Raji (cell line): Measurements from ENCODE around the gene RMI1.

Experiments used
- POLR2A ChIP-seq: IDR thresholded peaks from 2 replicates; pipeline ENCODE4 v1.6.1; 2011; ENCODE audit warnings: low read depth, low read length, control low read depth; ENCODE audit not compliant: insufficient read depth

Gene RMI1

DNA sequence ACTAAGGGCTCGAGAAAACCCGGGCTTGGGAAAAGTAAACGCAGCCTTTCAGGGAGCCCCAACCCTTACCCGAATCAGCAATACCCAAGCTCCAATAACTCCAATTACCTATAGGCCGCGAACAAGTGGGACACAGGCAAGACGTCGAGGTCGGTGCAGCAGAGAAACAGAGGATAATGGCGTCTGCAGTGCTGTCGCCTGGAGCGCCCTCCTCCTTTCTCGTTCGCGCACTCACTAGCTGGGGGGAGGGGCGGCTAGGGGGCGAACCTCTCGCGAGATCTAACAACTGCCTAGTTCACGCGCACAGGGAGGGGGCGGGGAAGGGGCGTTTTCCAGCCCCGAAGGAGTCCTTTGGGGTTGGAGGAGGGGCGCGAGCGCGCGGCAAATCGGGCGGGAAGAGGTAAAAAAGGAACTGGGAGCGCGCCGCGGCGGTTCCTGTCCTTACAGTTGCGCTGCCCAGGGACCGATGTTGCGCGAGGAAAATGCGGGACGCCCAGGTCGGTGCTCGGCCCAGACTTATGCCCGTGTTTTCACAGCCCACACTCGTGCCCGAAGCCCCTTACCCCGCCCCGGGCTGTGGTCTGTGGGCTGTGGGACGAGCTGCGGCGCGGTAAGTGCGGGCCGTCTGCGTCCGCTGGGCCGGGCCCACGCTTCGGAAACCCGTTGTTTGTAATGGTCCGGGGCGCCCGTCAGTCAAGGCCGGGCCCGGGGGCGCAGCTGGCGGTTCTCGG is at the start of gene RMI1:
RMI1 (plus strand) TSS at position 411 of the 731 bp plus-strand sequence. CDS start 20,182 bp downstream, outside the sequence.
- TF ChIP-seq POLR2A = peak; percentile 88

GRCh38 chr9:83930881-83931280 is 49.7 kb upstream of the RMI1 start:
- TF ChIP-seq POLR2A = no peak

GRCh38 chr9:83932011-83932410 is 48.6 kb upstream of the RMI1 start:
- TF ChIP-seq POLR2A = no peak

GRCh38 chr9:83932851-83933250 is 47.8 kb upstream of the RMI1 start:
- TF ChIP-seq POLR2A = no peak

- TF ChIP-seq POLR2A = no peak
Observed at GRCh38 chr9:83933790-83934189, 46.8 kb upstream of the RMI1 start.

DNA sequence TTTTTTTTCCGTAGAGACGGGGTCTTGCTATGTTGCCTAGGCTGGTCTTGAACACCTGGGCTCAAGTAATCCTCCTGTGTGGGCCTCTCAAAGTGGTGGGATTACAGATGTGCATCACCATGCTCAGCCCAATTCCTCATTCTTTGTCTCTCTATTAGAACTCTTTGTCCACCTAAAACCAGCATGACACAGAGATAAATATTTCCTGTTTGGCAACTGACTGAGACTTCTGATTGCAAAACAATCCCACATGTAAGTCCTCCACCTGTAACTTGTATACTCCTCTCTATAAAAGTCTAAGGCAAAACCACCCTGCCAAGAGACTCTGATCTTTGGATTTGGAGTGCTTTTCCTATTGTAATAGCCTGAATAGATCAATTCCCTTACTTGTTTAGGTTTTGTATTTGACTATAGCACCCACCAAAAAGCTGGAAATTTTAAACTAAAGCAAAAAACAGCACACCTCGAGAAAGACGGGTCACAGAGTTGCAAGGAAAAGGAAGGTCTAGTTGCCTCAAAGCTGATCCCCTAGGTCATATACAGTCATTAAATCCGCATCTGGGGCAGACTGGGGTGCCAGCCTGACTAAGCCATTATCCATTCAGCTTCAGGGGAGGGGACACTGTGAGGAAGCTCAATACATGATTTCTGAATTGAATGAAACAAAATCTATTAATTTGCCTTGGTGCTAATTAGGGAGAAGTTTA is 45.9 kb upstream of the RMI1 start:
- no peak for TF ChIP-seq POLR2A

GRCh38 chr9:83935276-83935935 is 45.2 kb upstream of the RMI1 start:
- no peak for TF ChIP-seq POLR2A

GRCh38 chr9:83936523-83936922 is 44.1 kb upstream of the RMI1 start:
- TF ChIP-seq POLR2A = no peak

DNA sequence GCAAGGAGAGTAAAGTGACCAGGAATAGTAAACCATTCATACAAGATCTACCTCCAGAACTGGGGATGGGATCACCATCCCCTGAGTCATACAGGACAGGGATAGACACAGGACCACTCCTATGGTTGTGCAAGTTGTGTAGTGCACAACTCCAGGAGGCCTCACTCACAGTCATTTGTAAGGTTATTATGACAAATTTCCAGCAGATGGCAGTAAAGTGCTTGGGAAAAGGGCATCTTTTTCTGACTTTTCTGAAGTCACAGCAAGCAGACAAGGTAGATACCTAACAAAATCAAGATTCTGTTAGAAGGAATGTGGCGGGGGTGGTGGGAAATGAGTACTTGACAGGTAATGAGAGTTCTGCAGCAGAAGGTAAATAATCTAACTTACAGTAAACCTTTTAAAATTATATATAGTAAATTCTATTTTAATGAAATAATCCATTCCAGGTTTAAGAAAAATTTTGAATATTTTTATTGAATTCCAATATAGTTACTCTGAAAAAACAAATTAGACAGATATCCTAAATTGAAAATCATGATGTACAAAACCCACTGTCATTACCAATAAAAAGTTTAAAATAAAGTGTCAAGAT is 42.6 kb upstream of the RMI1 start:
- TF ChIP-seq POLR2A = no peak

DNA sequence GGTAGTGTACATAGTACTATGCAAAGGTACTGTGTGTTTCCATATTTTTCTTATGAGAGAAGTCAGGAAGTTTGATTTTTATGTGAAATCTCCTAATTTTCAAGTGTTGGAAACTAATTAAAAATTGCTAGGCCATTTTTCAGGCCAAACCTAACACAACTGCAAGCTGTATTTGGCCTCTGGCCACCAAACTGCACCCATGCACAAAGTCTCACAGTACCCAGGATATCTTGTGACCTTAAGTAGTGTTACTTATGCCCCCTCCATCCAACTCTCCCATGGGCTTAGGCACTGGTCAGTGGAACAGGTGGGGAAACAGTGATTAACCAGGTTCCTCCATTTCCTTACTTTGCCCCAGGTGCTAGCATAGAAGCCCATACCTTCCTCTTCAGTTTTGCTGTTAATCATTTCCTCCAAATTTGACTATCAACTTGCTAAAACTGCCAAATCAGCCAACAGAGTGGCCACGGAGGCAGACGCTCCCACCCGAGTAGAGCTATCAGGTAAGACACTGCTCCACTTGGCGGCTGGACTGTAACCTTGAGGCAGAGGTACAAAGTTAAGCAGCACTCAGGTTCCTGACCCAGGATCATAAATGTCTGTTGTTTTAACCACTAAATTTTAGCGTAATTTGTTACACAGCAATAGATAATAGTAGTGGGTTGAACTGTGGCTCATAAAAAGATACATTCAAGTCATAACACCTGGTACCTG is 39.9 kb upstream of the RMI1 start:
- no peak for TF ChIP-seq POLR2A

- no peak for TF ChIP-seq POLR2A
Observed at GRCh38 chr9:83956086-83956435, 24.5 kb upstream of the RMI1 start.

GRCh38 chr9:83956436-83957247 is 24.0 kb upstream of the RMI1 start:
- no peak for TF ChIP-seq POLR2A

GRCh38 chr9:83957248-83957513 is 23.4 kb upstream of the RMI1 start:
- no peak for TF ChIP-seq POLR2A

DNA sequence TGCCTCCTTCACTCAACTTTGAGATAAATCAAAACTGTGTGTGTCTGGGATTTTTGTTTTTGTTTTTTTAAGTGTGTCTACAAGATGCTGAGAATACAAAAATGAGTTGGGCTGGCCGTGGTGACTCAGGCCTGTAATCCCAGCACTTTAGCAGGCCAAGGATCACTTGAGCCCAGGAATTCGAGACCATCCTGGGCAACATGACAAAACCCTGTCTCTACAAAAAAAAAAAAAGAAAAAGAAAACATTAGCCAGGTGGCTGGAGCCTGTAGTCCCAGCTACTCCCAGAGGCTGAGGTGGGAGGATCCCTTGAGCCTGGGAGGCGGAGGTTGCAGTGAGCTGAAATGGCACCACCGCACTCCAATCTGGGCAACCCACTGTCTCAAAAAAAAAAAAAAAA is 21.5 kb upstream of the RMI1 start:
- TF ChIP-seq POLR2A = no peak

GRCh38 chr9:83960991-83961390 is 19.6 kb upstream of the RMI1 start:
- no peak for TF ChIP-seq POLR2A

DNA sequence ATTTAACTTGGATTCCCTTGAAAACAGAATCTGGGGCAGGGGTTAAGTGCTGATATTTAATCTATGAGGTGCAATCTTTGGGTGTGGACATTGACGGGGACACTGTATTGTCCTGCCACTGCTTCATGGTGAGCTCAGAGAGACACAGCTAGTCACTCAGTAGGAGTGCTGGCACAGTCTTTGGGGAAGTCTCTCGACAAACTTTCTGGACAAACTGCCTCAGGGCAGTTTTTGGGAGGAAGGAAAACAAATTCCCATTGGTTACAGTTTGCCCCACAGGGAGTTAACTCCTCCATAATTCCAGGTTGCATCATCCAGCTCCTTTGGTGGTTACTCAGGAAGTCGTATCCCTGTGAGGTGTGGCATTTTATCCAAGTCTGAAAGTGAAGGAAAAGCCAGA is 18.4 kb upstream of the RMI1 start:
- TF ChIP-seq POLR2A = no peak
